GM10248 (cell line): ENCODE results near the gene KIAA0825.

Experiments used
- CTCF ChIA-PET: fragments of 300-600 bp; sonication (Branson Sonifier 250); formaldehyde crosslinking; extraction: SDS; loops from one replicate; lab custom pipeline; 2021; ENCODE audit warnings: antibody characterized with exemption; lab: Yijun Ruan, JAX
- POLR2A ChIA-PET: fragments of 350-650 bp; sonication (Branson Sonifier 250); formaldehyde crosslinking; extraction: SDS; loops from one replicate; lab custom pipeline; 2020; ENCODE audit warnings: antibody characterized with exemption; lab: Yijun Ruan, JAX
- DNase-seq: peaks from one replicate; pipeline ENCODE4 v3.0.0; 2012; ENCODE audit errors: extremely low spot score
- CTCF ChIP-seq: IDR thresholded peaks from 2 replicates; pipeline ENCODE4 v1.5.1; 2012; ENCODE audit warnings: mild to moderate bottlenecking, low read depth; ENCODE audit errors: extremely low read depth, missing control alignments, control extremely low read depth

Gene KIAA0825

GRCh38 chr5:94188725-94189124 is 429.7 kb downstream of the KIAA0825 start:
- ChIA-PET CTCF (no interaction called here), POLR2A (no interaction called here)
- no peak for TF ChIP-seq CTCF
- no peak for DNase-seq

- CTCF ChIA-PET, result interaction anchor here (1.6 kb wide), 1 partner anchor 12 kb away, joined by 6 read pairs; no protein-coding TSS in a partner anchor
- no peak for TF ChIP-seq CTCF
- POLR2A ChIA-PET, result no interaction called here
- no peak for DNase-seq
Observed at GRCh38 chr5:94184870-94185269, 433.5 kb downstream of the KIAA0825 start.

GRCh38 chr5:94181895-94182294 is 436.5 kb downstream of the KIAA0825 start:
- CTCF ChIA-PET, result interaction anchor here (0.9 to 3.3 kb wide), 7 partner anchors 9 to 381 kb away, joined by 3 to 23 read pairs (median 3); no protein-coding TSS in a partner anchor
- POLR2A ChIA-PET, result no interaction called here
- DNase-seq, result no peak
- TF ChIP-seq CTCF, result no peak

GRCh38 chr5:94180761-94181160 is 437.6 kb downstream of the KIAA0825 start:
- TF ChIP-seq CTCF, result no peak
- no peak for DNase-seq
- ChIA-PET POLR2A (no interaction called here), CTCF (interaction anchor here (1.2 to 3.3 kb wide), 3 partner anchors 8 to 21 kb away, joined by 3 to 23 read pairs (median 8); no protein-coding TSS in a partner anchor)

- no peak for DNase-seq
- no peak for TF ChIP-seq CTCF
- ChIA-PET CTCF (no interaction called here), POLR2A (no interaction called here)
Observed at GRCh38 chr5:94175912-94176311, 442.5 kb downstream of the KIAA0825 start.

- ChIA-PET POLR2A (no interaction called here), CTCF (interaction anchor here (0.8 kb wide), 1 partner anchor 17 kb away, joined by 3 read pairs; no protein-coding TSS in a partner anchor)
- no peak for DNase-seq
- no peak for TF ChIP-seq CTCF
Observed at GRCh38 chr5:94174748-94175411, 443.5 kb downstream of the KIAA0825 start.
